ENCODE results near the gene CIDEC. TPM values are rescaled to one million over a fixed set of nuclear protein-coding genes. Genes with fewer than 3 reads are reported as not detected.
"Not testable (repeated sequence)": the region's sequence is repeated elsewhere in the genome, so short reads cannot be mapped to it uniquely, and the experiment has no call there.

Gene CIDEC
- total RNA-seq, 1 experiment from 2014 or later, result not detected

DNA sequence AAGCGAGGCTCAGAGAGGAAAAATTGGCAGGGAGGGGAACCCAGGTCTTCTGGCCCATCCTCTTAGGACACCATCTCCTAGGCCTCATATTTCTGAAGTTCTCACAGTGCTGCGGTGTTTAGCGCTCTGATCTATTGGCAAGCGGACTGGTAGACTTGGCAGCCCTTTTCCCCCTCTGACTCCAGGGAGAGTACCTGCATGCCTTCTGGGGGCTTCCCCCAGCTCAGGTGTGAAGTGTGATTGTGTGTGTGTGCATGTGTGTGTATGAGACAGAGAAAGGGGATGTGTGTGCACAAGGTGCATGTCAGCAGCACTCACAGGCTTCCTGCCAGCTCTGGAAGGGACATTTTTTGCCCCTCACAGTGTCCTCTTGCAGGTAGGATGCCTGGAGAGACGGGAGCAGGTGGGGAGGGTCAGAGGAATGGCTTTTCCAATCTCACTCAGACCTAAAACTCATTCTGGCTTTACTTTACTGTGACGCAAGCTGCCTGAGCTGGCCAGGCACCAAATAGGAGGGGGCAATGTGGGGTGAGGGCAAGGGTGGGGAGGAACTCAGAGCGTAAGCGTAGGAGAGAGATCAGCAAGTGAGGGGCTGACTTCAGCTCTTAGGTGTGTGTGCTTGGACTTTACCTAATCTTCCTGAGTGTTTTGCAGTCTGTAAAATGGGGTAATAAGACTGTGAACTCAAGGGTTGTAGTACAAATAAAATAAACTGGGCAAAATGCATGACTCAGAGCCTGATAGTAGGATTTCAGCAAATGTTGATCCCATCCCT, 18.6 kb upstream of the CIDEC start:
- ChIA-PET CTCF (interaction anchor here (0.7 to 1.2 kb wide), 3 partner anchors 12 to 50 kb away, joined by 3 to 6 read pairs (median 4); no protein-coding TSS in a partner anchor), POLR2A (interaction anchor here (0.9 to 3.4 kb wide), 13 partner anchors 9 to 138 kb away, joined by 3 to 98 read pairs (median 9); partner anchors contain the start of genes ARPC4, CRELD1, IL17RC and JAGN1)
- peaks cover 6% of the 10 kb centered on the region for H3K9me3 Mint-ChIP-seq (ENCODE audit: unreplicated experiment)
- H3K4me3 Mint-ChIP-seq (ENCODE audit: unreplicated experiment), result peak overlapping the region; percentile 33
- peak overlapping the region; percentile 79 for H3K27ac Mint-ChIP-seq (ENCODE audit: low read depth, unreplicated experiment)
- no peak for TF ChIP-seq CTCF (IDR thresholded peaks at IDR 0.05; ENCODE audit: unreplicated experiment)
- H3K4me1 Mint-ChIP-seq (ENCODE audit: insufficient read depth, unreplicated experiment), result peaks cover 64% of the 10 kb centered on the region
- BruUV-seq (replicated peaks), result no TSS peak
- intact Hi-C loops (cut with micrococcal nuclease), result no loop called here
- H3K27me3 Mint-ChIP-seq (ENCODE audit: insufficient read depth, unreplicated experiment), result no peaks in the 10 kb centered on the region
- peaks cover 18% of the 10 kb centered on the region for H3K36me3 Mint-ChIP-seq (ENCODE audit: insufficient read depth, unreplicated experiment)
- DNase-seq (ENCODE audit: unreplicated experiment), result peak; percentile 70

- peak; percentile 96 for DNase-seq (ENCODE audit: unreplicated experiment)
- Mint-ChIP-seq H3K27me3 (ENCODE audit: insufficient read depth, unreplicated experiment) (no peaks in the 10 kb centered on the region), H3K27ac (ENCODE audit: low read depth, unreplicated experiment) (peak overlapping the region; percentile 79), H3K4me3 (ENCODE audit: unreplicated experiment) (peak overlapping the region; percentile 33), H3K9me3 (ENCODE audit: unreplicated experiment) (peaks cover 6% of the 10 kb centered on the region), H3K4me1 (ENCODE audit: insufficient read depth, unreplicated experiment) (peaks cover 59% of the 10 kb centered on the region), H3K36me3 (ENCODE audit: insufficient read depth, unreplicated experiment) (peaks cover 28% of the 10 kb centered on the region)
- CTCF ChIA-PET, result interaction anchor here (0.6 to 1.3 kb wide), 5 partner anchors 11 to 85 kb away, joined by 3 to 6 read pairs (median 3); no protein-coding TSS in a partner anchor
- no peak for TF ChIP-seq CTCF (IDR thresholded peaks at IDR 0.05; ENCODE audit: unreplicated experiment)
- BruUV-seq (replicated peaks), result no TSS peak
- intact Hi-C loops (cut with micrococcal nuclease), result loop anchor here (2.0 kb wide), 1 partner anchor 49 kb away; no protein-coding TSS in a partner anchor
- POLR2A ChIA-PET, result interaction anchor here (0.7 to 3.4 kb wide), 24 partner anchors 8 to 534 kb away, joined by 3 to 98 read pairs (median 4); partner anchors contain the start of genes ARPC4, CRELD1, IL17RC and JAGN1
Observed at GRCh38 chr3:9897408-9898372, 17.6 kb upstream of the CIDEC start.

GRCh38 chr3:9896755-9897407, 16.8 kb upstream of the CIDEC start:
- Mint-ChIP-seq H3K4me1 (ENCODE audit: insufficient read depth, unreplicated experiment) (peaks cover 59% of the 10 kb centered on the region), H3K27ac (ENCODE audit: low read depth, unreplicated experiment) (peak overlapping the region; percentile 79), H3K36me3 (ENCODE audit: insufficient read depth, unreplicated experiment) (peaks cover 36% of the 10 kb centered on the region), H3K4me3 (ENCODE audit: unreplicated experiment) (peak overlapping the region; percentile 16)
- ChIA-PET POLR2A (interaction anchor here (0.7 to 3.4 kb wide), 15 partner anchors 7 to 534 kb away, joined by 3 to 98 read pairs (median 4); partner anchors contain the start of genes ARPC4, IL17RC, JAGN1 and RPUSD3), CTCF (interaction anchor here (0.6 to 1.3 kb wide), 3 partner anchors 16 to 86 kb away, joined by 3 read pairs; no protein-coding TSS in a partner anchor)
- intact Hi-C loops (cut with micrococcal nuclease), result loop anchor here (2.0 kb wide), 1 partner anchor 48 kb away; no protein-coding TSS in a partner anchor
- H3K9me3 Mint-ChIP-seq (ENCODE audit: unreplicated experiment); H3K27me3 Mint-ChIP-seq (ENCODE audit: insufficient read depth, unreplicated experiment): not testable (repeated sequence)
- peak; percentile 55 for DNase-seq (ENCODE audit: unreplicated experiment)
- TSS peak; percentile 61 for BruUV-seq (replicated peaks)

GRCh38 chr3:9895715-9896114, 15.7 kb upstream of the CIDEC start:
- DNase-seq (ENCODE audit: unreplicated experiment); H3K4me3 Mint-ChIP-seq (ENCODE audit: unreplicated experiment); H3K9me3 Mint-ChIP-seq (ENCODE audit: unreplicated experiment); BruUV-seq (replicated peaks); H3K27me3 Mint-ChIP-seq (ENCODE audit: insufficient read depth, unreplicated experiment): not testable (repeated sequence)
- CTCF ChIA-PET, result interaction anchor here (0.6 to 1.2 kb wide), 2 partner anchors 14 to 19 kb away, joined by 3 read pairs; no protein-coding TSS in a partner anchor
- Mint-ChIP-seq H3K27ac (ENCODE audit: low read depth, unreplicated experiment) (peak overlapping the region; percentile 79), H3K4me1 (ENCODE audit: insufficient read depth, unreplicated experiment) (peaks cover 65% of the 10 kb centered on the region), H3K36me3 (ENCODE audit: insufficient read depth, unreplicated experiment) (peaks cover 46% of the 10 kb centered on the region)
- intact Hi-C loops (cut with micrococcal nuclease), result loop anchor here (2.0 kb wide), 1 partner anchor 47 kb away; no protein-coding TSS in a partner anchor
- POLR2A ChIA-PET, result interaction anchor here (0.6 to 3.5 kb wide), 6 partner anchors 9 to 134 kb away, joined by 3 to 54 read pairs (median 20); partner anchors contain the start of gene IL17RE
